SH-SY5Y (cell line): ENCODE data around the gene TTR.

Experiments used
- GATA2 ChIP-seq: IDR thresholded peaks from 2 replicates; pipeline ENCODE4 v1.6.1; 2011; ENCODE audit warnings: mild to moderate bottlenecking, low read depth, low read length
- GATA3 ChIP-seq: IDR thresholded peaks from 2 replicates; pipeline ENCODE4 v1.6.1; 2011; ENCODE audit warnings: low read depth, mild to moderate bottlenecking, low read length, moderate library complexity

Gene TTR

GRCh38 chr18:31572368-31572767 is 19.3 kb upstream of the TTR start:
- no peak for TF ChIP-seq GATA2
- TF ChIP-seq GATA3: no peak

DNA sequence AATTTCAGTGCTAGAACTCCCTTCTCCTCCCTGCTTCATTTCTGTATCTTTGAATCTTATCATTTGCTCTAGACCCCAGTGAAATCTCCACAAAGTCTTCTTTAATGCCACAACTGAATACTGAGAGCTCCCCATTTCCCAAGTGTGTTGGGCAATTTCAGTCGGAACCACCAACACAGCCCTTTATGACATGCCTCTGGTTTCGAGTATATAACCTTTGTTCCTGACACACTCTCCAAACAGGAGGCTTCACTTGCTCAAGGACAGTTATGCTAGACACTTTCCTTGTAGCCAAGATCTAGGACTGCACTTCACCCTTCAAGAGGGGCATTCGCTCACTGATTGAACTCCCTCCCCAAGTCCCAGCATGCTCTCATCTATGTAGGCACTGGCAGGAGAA is 18.6 kb upstream of the TTR start:
- no peak for TF ChIP-seq GATA3
- no peak for TF ChIP-seq GATA2

DNA sequence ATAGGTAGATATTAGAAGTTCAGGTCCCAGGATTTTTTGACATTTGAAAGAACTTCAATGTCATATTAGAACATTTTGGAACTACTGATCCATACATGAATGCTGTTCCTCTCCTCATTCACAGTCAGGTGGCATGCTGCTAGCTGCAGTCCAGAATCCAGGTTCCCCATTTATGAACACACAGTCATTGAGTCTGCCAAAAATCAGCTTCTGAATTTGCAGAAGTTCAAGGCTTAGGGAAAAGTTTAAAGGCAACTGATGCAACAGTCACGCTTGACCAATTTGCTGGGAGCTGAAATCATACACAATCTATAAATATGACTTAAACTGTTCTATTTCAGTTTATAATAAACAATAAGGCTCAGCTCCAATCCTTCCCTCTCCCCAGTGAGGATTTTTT is 17.3 kb upstream of the TTR start:
- TF ChIP-seq GATA3 (no peak), GATA2 (no peak)

- TF ChIP-seq GATA2 (no peak), GATA3 (no peak)
Observed at GRCh38 chr18:31575515-31576257, 16.0 kb upstream of the TTR start.

DNA sequence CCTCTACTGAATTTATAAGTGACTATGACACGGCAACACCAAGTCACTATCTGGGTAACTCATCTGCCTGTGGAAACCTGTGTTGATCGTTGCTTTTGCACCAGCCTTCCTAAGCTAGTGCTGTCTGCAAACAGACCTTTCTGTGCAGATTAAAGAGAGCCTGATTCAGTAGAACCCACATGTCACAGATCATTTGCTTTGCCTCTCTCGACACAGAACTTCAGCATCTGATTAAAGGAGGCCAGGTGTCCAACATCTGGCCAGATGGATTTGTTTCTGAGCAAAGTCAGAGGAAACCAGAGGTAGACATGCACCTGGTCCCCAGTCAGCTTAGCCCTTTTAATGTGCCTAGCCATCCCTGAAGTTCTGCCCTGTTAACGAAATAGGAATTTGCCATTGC is 15.0 kb upstream of the TTR start:
- TF ChIP-seq GATA3 (no peak), GATA2 (no peak)

- TF ChIP-seq GATA3: no peak
- no peak for TF ChIP-seq GATA2
Observed at GRCh38 chr18:31577195-31577594, 14.5 kb upstream of the TTR start.

- no peak for TF ChIP-seq GATA3
- TF ChIP-seq GATA2: no peak
Observed at GRCh38 chr18:31578126-31578525, 13.6 kb upstream of the TTR start.

GRCh38 chr18:31579375-31579774 is 12.3 kb upstream of the TTR start:
- TF ChIP-seq GATA2: no peak
- TF ChIP-seq GATA3: no peak

GRCh38 chr18:31581498-31582197 is 10.0 kb upstream of the TTR start:
- TF ChIP-seq GATA3: no peak
- no peak for TF ChIP-seq GATA2

GRCh38 chr18:31583185-31583854 is 8.4 kb upstream of the TTR start:
- no peak for TF ChIP-seq GATA3
- TF ChIP-seq GATA2: no peak

- TF ChIP-seq GATA3 (no peak), GATA2 (no peak)
Observed at GRCh38 chr18:31585991-31586390, 5.7 kb upstream of the TTR start.

- no peak for TF ChIP-seq GATA3
- no peak for TF ChIP-seq GATA2
Observed at GRCh38 chr18:31586616-31587015, 5.1 kb upstream of the TTR start.

DNA sequence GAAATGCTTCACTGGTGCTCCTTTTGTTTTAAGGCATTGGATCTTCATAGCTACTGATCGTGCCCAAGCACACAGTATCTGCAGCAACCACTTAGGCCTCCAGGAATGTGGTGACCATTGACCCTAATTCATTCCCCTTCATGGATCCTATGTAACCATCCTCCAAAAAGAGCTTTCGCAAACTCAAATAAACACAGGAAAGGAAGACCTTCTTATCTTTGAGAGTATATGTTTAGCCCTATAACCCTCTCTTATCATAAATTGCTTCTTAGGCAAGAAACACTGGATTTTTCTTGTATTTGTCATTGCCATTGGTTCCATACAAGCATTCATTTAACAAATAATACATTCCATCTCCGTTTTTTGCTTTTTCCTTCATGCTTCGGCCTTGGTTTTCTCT is 4.1 kb upstream of the TTR start:
- TF ChIP-seq GATA3: no peak
- no peak for TF ChIP-seq GATA2

DNA sequence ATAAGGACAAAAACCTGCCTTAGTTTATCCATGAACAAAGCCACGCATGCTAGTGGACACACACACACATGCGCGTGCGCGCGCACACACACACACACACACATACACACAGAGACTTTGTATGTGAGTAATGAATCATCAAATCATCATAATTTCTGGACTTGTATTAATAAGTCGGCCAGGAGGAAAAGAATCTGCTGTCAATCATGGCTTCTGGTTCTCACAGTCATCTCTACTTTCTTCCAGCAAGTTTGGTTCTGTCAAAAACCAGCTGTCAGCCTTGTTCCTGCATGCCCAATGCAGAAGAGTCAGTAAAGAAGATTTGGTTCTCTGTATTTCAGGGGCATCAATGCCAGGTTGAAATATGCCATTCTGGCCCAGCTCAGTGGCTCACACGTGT is 1.1 kb upstream of the TTR start:
- TF ChIP-seq GATA3: no peak
- no peak for TF ChIP-seq GATA2

DNA sequence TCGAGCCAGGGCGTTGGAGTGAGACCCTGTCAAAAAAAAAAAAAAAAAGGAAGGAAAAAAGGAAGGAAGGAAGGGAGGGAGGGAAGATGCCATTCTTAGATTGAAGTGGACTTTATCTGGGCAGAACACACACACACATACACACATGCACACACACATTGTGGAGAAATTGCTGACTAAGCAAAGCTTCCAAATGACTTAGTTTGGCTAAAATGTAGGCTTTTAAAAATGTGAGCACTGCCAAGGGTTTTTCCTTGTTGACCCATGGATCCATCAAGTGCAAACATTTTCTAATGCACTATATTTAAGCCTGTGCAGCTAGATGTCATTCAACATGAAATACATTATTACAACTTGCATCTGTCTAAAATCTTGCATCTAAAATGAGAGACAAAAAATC is 564 bp upstream of the TTR start:
- TF ChIP-seq GATA2 (no peak), GATA3 (no peak)
